Measurements from ENCODE around the gene ERCC6.

GRCh38 chr10:49518566-49518965 is 20.4 kb downstream of the ERCC6 start:
- TF ChIP-seq POLR2A (IDR thresholded peaks at IDR 0.05; ENCODE audit: low read length) (no peak), GATA1 (IDR thresholded peaks at IDR 0.05; ENCODE audit: low read depth, low read length) (no peak)

Measured in erythroblast (primary cell).